NB4 (cell line): ENCODE measurements around the gene POLR2L.

Experiments used
- DNase-seq: peaks from one replicate; pipeline ENCODE4 v3.0.0; 2010; ENCODE audit warnings: low read depth
- H3K4me3 ChIP-seq: one replicate; pipeline ENCODE4 v1.5.1; 2011; ENCODE audit warnings: mild to moderate bottlenecking, low read depth, low read length, moderate library complexity
- CTCF ChIP-seq: IDR thresholded peaks from one replicate; pipeline ENCODE4 v1.5.1; 2012; ENCODE audit warnings: low read depth, low read length
- MAX ChIP-seq: IDR thresholded peaks from 2 replicates; pipeline ENCODE4 v1.6.1; 2011; ENCODE audit warnings: low read depth, low read length
- MYC ChIP-seq: IDR thresholded peaks from 2 replicates; pipeline ENCODE4 v1.6.1; 2011; ENCODE audit warnings: low read depth, low read length
- POLR2A ChIP-seq: IDR thresholded peaks from 2 replicates; pipeline ENCODE4 v1.6.1; 2011; ENCODE audit warnings: mild to moderate bottlenecking; ENCODE audit not compliant: insufficient read length; ENCODE audit errors: extremely low read depth

Gene POLR2L

GRCh38 chr11:838441-839279, 3.7 kb downstream of the POLR2L start:
- DNase-seq = peak; percentile 60
- no peak overlapping the region for H3K4me3 ChIP-seq
- TF ChIP-seq POLR2A (no peak), MYC (no peak), MAX (no peak), CTCF (peak; percentile 12)

- TF ChIP-seq CTCF (no peak), MYC (no peak), MAX (no peak), POLR2A (peak; percentile 5)
- no peak for DNase-seq
These were observed 4.4 kb downstream of the POLR2L start for GRCh38 chr11:837990-838307.

GRCh38 chr11:837189-837989, 4.9 kb downstream of the POLR2L start:
- peak; percentile 49 for DNase-seq
- no peak overlapping the region for H3K4me3 ChIP-seq
- TF ChIP-seq MYC (no peak), POLR2A (no peak), MAX (no peak), CTCF (no peak)

More at GRCh38 chr11:837990-838307, 4.4 kb downstream of the POLR2L start:
- H3K4me3 ChIP-seq = no peak overlapping the region

- no peak overlapping the region for H3K4me3 ChIP-seq
- no peak for DNase-seq
- no peak for TF ChIP-seq POLR2A
- TF ChIP-seq CTCF = no peak
- TF ChIP-seq MYC = no peak
- TF ChIP-seq MAX = no peak
These were observed 5.6 kb downstream of the POLR2L start for GRCh38 chr11:836700-837099.

- H3K4me3 ChIP-seq = no peak overlapping the region
- DNase-seq = no peak
- no peak for TF ChIP-seq POLR2A
- no peak for TF ChIP-seq MYC
These were observed 6.1 kb downstream of the POLR2L start for GRCh38 chr11:836274-836673.
